Body of pancreas (tissue), 4 donors: Measurements from ENCODE around the gene ASIC3. TPM values are rescaled to one million over a fixed set of nuclear protein-coding genes. Genes with fewer than 3 reads are reported as not detected.

Source experiments
- ATAC-seq: fragments of 150-250 bp; one replicate; pipeline ENCODE4 v1.9.1; 2016
- DNase-seq, 4 donors: peaks; one replicate each; pipeline ENCODE4 v3.0.0-alpha.2; 2019
- H3K27ac ChIP-seq, 4 donors: fragments of 200-600 bp; sonication (generic); 1 replicate in 3 of 4; 2 replicates in 1 of 4; pipeline versions ENCODE4 v1.5.1 to v1.6.1; 2016 to 2019; ENCODE audit warnings: mild to moderate bottlenecking in 1 of 4, mixed read lengths in 1 of 4, moderate library complexity in 1 of 4
- H3K27me3 ChIP-seq, 2 donors: fragments of 200-600 bp; sonication (generic); one replicate each; pipeline ENCODE4 v1.6.0; 2016; ENCODE audit warnings: mild to moderate bottlenecking in 1 of 2
- H3K36me3 ChIP-seq, 2 donors: fragments of 200-600 bp; sonication (generic); replicated peaks in 1 of 2; 2 replicates each; pipeline ENCODE4 v1.5.1; 2016; ENCODE audit warnings: low read depth in 2 of 2; ENCODE audit not compliant: insufficient read depth in 1 of 2
- H3K4me1 ChIP-seq: fragments of 200-600 bp; sonication (generic); one replicate; pipeline ENCODE4 v1.6.0; 2016
- H3K4me3 ChIP-seq, 2 donors: fragments of 200-600 bp; sonication (generic); 1 replicate in 1 of 2; 2 replicates in 1 of 2; pipeline ENCODE4 v1.5.1; 2016 to 2019
- H3K9me3 ChIP-seq, 3 donors: fragments of 200-600 bp; sonication (generic); 1 replicate in 2 of 3; 2 replicates in 1 of 3; pipeline ENCODE4 v1.5.1; 2016
- POLR2A ChIP-seq, 3 donors: fragments of 450-650 bp; IDR thresholded peaks; one replicate each; pipeline ENCODE4 v1.6.1; 2016; ENCODE audit warnings: antibody characterized with exemption in 3 of 3, mild to moderate bottlenecking in 2 of 3
- whole genome bisulfite sequencing, 2 donors: methylation state at CpG; one replicate each; pipeline ENCODE4 v1.1.5; 2017; 5-methylcytosine and 5-hydroxymethylcytosine counted together
- intact Hi-C: fragments of 100-400 bp; cut with DNase I; formaldehyde crosslinking; loops from one replicate; pipeline ENCODE4 v1.15.1; 2023
- total RNA-seq, 2 donors: library from RNA; depleted of rRNA; stranded (reverse); fragments of >200 nt; gene quantifications; one replicate each; pipeline ENCODE4 v1.1.0, GENCODE V29; 2016
- TF ChIP-seq, protein P1 (sequence below), 7 experiments: fragments of 450-650 bp in 4 of 7; fragments of 200-600 bp in 3 of 7; sonication (generic) in 3 of 7; IDR thresholded peaks; one replicate each; pipeline ENCODE4 v1.5.1; 2016 to 2019; ENCODE audit warnings: antibody characterized with exemption in 7 of 7

Gene ASIC3
- total RNA-seq, 2 donors from 2014 or later: 0.78 to 1.3 TPM

DNA sequence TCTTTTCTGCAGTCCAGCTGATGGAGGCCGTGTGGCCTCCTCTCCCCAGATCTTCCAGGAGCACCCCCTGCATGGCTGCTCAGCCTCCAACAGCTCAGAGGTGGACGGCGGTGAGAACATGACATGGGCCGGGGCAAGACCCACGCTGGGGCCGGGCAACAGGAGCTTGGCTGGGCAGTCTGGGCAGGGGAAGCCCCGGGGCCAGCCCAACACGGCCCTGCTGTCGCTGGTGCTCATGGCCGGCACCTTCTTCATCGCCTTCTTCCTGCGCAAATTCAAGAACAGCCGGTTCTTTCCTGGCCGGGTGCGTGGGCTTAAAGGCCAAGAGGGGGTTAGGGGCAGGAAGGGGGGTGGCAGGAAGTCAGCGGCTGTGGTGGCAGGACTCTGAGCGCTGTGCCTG lies 25.7 kb downstream of the ASIC3 start:
- DNase-seq (no peak), ATAC-seq (no peak)

DNA sequence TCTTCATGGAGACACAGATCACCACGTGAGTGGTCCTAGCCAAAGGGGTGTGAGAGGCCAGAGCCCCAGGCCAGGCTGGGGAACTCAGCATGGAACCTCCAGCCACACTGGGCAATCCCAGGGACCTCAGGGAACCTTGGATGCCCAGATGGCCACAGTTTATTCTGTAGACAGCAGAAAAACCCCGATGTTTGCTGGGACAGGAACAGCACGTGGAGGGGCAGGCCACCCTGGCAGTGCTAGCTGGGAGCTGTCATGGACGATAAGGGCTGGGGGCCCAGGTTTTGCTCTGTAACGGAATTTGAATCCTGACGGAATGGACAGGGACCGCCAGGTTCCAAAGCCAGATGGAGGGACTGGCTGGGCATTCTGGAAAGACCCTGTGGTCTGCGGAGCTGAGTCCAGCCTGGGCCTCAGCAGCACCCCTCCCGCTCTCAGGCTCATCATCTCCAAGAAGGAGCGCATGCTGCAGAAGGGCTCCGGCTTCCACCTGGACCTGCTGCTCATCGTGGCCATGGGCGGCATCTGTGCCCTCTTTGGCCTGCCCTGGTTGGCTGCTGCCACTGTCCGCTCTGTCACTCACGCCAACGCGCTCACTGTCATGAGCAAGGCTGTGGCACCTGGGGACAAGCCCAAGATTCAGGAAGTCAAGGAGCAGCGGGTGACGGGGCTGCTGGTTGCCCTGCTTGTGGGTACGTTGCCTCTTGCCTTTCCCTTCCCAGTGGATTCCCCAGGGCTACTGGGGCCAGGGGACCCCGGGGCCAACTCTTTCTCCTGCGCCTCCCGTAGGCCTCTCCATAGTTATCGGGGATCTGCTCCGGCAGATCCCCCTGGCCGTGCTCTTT lies 26.7 kb downstream of the ASIC3 start:
- Histone ChIP-seq H3K9me3 (no peaks in the 10 kb centered on the region), H3K27me3 (no peaks in the 10 kb centered on the region), H3K4me1 (peaks cover 29% of the 10 kb centered on the region), H3K36me3 (peaks cover 27 to 37% of the 10 kb centered on the region in 2 donors), H3K27ac (no peak overlapping the region), H3K4me3 (no peak overlapping the region)
- WGBS, 2 donors: 89 to 93% methylated on average over 12 to 26 of the region's 26 CpGs
- no peak for TF ChIP-seq POLR2A (IDR thresholded peaks at IDR 0.05)
- TF ChIP-seq, protein P1, sequence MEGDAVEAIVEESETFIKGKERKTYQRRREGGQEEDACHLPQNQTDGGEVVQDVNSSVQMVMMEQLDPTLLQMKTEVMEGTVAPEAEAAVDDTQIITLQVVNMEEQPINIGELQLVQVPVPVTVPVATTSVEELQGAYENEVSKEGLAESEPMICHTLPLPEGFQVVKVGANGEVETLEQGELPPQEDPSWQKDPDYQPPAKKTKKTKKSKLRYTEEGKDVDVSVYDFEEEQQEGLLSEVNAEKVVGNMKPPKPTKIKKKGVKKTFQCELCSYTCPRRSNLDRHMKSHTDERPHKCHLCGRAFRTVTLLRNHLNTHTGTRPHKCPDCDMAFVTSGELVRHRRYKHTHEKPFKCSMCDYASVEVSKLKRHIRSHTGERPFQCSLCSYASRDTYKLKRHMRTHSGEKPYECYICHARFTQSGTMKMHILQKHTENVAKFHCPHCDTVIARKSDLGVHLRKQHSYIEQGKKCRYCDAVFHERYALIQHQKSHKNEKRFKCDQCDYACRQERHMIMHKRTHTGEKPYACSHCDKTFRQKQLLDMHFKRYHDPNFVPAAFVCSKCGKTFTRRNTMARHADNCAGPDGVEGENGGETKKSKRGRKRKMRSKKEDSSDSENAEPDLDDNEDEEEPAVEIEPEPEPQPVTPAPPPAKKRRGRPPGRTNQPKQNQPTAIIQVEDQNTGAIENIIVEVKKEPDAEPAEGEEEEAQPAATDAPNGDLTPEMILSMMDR (IDR thresholded peaks at IDR 0.05): no peak
- intact Hi-C loops: no loop called here
- no peak for DNase-seq
- no peak for ATAC-seq

More for the DNA sequence above, 25.7 kb downstream of the ASIC3 start:
- H3K36me3 ChIP-seq: peaks cover 37 to 44% of the 10 kb centered on the region in 2 donors
- H3K9me3 ChIP-seq: no peaks in the 10 kb centered on the region
- H3K4me1 ChIP-seq: peaks cover 19% of the 10 kb centered on the region
- TF ChIP-seq POLR2A (IDR thresholded peaks at IDR 0.05): no peak
- TF ChIP-seq, protein P1 (IDR thresholded peaks at IDR 0.05): no peak
- intact Hi-C loops: no loop called here
- WGBS, 2 donors: 89 to 100% methylated on average over 1 to 16 of the region's 17 CpGs
- no peaks in the 10 kb centered on the region for H3K27me3 ChIP-seq
- no peak overlapping the region for H3K4me3 ChIP-seq
- H3K27ac ChIP-seq: no peak overlapping the region

DNA sequence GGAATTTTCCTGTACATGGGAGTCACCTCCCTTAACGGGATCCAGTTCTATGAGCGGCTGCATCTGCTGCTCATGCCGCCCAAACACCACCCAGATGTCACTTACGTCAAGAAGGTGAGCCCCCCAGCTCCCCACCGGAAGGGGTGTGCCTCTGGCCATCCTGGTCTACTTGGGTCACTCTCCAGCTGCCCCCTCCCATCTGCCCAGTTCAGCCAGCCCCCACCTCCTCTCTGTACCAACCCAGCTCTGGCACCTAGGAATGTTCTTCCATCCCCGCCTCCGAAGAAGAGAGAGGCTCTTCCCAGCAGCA lies 27.3 kb downstream of the ASIC3 start:
- no peak overlapping the region for H3K27ac ChIP-seq
- no peak for DNase-seq
- no peaks in the 10 kb centered on the region for H3K9me3 ChIP-seq
- H3K4me1 ChIP-seq: peaks cover 30% of the 10 kb centered on the region
- WGBS, 2 donors: 88 to 92% methylated on average over 6 to 7 of the region's 7 CpGs
- intact Hi-C loops: no loop called here
- no peak for TF ChIP-seq POLR2A (IDR thresholded peaks at IDR 0.05)
- TF ChIP-seq, protein P1 (IDR thresholded peaks at IDR 0.05): no peak
- no peak for ATAC-seq
- H3K27me3 ChIP-seq: no peaks in the 10 kb centered on the region
- peaks cover 21 to 33% of the 10 kb centered on the region in 2 donors for H3K36me3 ChIP-seq
- no peak overlapping the region for H3K4me3 ChIP-seq

DNA sequence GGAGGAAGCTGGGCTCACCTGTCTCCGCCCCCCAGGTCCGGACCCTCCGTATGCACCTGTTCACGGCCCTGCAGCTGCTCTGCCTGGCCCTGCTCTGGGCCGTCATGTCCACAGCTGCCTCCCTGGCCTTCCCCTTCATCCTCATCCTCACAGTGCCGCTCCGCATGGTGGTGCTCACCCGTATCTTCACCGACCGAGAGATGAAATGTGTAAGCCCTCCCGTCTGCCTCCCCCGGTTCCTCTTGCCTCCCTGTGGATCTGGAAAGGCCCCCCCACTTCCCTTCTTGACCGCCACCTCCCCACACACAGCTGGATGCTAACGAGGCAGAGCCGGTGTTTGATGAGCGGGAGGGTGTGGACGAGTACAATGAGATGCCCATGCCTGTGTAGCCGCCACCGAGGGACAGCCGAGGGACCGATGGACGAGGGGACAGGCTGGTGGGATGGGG lies 27.7 kb downstream of the ASIC3 start:
- no peak for ATAC-seq
- TF ChIP-seq POLR2A (IDR thresholded peaks at IDR 0.05): no peak
- TF ChIP-seq, protein P1 (IDR thresholded peaks at IDR 0.05): no peak
- Histone ChIP-seq H3K36me3 (peaks cover 20 to 30% of the 10 kb centered on the region in 2 donors), H3K4me1 (peaks cover 33% of the 10 kb centered on the region), H3K9me3 (no peaks in the 10 kb centered on the region), H3K4me3 (no peak overlapping the region), H3K27me3 (no peaks in the 10 kb centered on the region), H3K27ac (no peak overlapping the region)
- 80 to 88% methylated on average over 22 of the region's 22 CpGs for WGBS, 2 donors
- DNase-seq: no peak
- intact Hi-C loops: no loop called here
